ENCODE results near the gene SMYD4.

- TF ChIP-seq EZH2 (IDR thresholded peaks at IDR 0.05; ENCODE audit: borderline replicate concordance) (no peak), CTCF (IDR thresholded peaks at IDR 0.05; ENCODE audit: poor library complexity) (no peak), EZH2phosphoT487 (IDR thresholded peaks at IDR 0.05; ENCODE audit: low read depth, severe bottlenecking, unreplicated experiment) (no peak)
Observed at GRCh38 chr17:1789936-1790335, 39.8 kb downstream of the SMYD4 start.

Data from hepatocyte (in vitro differentiated cells).